MM.1S (cell line): Measurements from ENCODE around the gene PDE2A.
A peak's percentile ranks its signal among the peaks of the same experiment; 100 is the strongest.

Experiments used
- DNase-seq: peaks from one replicate; pipeline ENCODE4 v3.0.0-alpha.2; 2015
- H2AFZ ChIP-seq: fragments of 300-600 bp; sonication (generic); 2 replicates; pipeline ENCODE4 v1.6.0; 2016; ENCODE audit warnings: antibody characterized with exemption, low read length
- H3F3A ChIP-seq: fragments of 300-600 bp; sonication (generic); 2 replicates; pipeline ENCODE4 v1.6.1; 2016; ENCODE audit warnings: mild to moderate bottlenecking, antibody characterized with exemption, low read length, moderate library complexity, mixed read lengths; ENCODE audit not compliant: insufficient read depth
- H3K27ac ChIP-seq: fragments of 300-600 bp; sonication (generic); 2 replicates; pipeline ENCODE4 v1.5.1; 2016; ENCODE audit warnings: mild to moderate bottlenecking, low read length
- H3K27me3 ChIP-seq: fragments of 300-600 bp; sonication (generic); replicated peaks from 2 replicates; pipeline ENCODE4 v1.6.0; 2016; ENCODE audit warnings: low read length; ENCODE audit not compliant: insufficient read depth
- H3K36me3 ChIP-seq: fragments of 300-600 bp; sonication (generic); replicated peaks from 2 replicates; pipeline ENCODE4 v1.6.1; 2016; ENCODE audit warnings: mild to moderate bottlenecking, low read length, mixed read lengths; ENCODE audit not compliant: insufficient read depth
- H3K4me1 ChIP-seq: fragments of 300-600 bp; sonication (generic); 2 replicates; pipeline ENCODE4 v1.6.1; 2016; ENCODE audit warnings: low read length, mixed read lengths
- H3K4me2 ChIP-seq: fragments of 300-600 bp; sonication (generic); 2 replicates; pipeline ENCODE4 v1.6.0; 2016; ENCODE audit warnings: low read depth, low read length
- H3K4me3 ChIP-seq: fragments of 300-600 bp; sonication (generic); 2 replicates; pipeline ENCODE4 v1.5.1; 2016; ENCODE audit warnings: low read length, mixed read lengths
- H3K79me2 ChIP-seq: fragments of 300-600 bp; sonication (generic); 2 replicates; pipeline ENCODE4 v1.6.1; 2016; ENCODE audit warnings: mixed run types, low read length, mixed read lengths
- H3K9ac ChIP-seq: fragments of 300-600 bp; sonication (generic); 2 replicates; pipeline ENCODE4 v1.6.1; 2016; ENCODE audit warnings: low read length, mixed read lengths
- H3K9me2 ChIP-seq: fragments of 300-600 bp; sonication (generic); replicated peaks from 2 replicates; pipeline ENCODE4 v1.6.1; 2016; ENCODE audit warnings: mild to moderate bottlenecking, low read length, mixed read lengths; ENCODE audit not compliant: insufficient read depth
- H3K9me3 ChIP-seq: fragments of 300-600 bp; sonication (generic); replicated peaks from 2 replicates; pipeline ENCODE4 v1.6.1; 2016; ENCODE audit warnings: mild to moderate bottlenecking, low read length, mixed read lengths; ENCODE audit not compliant: insufficient read depth
- H4K20me1 ChIP-seq: fragments of 300-600 bp; sonication (generic); 2 replicates; pipeline ENCODE4 v1.6.1; 2016; ENCODE audit warnings: mild to moderate bottlenecking, low read length, moderate library complexity, mixed read lengths; ENCODE audit not compliant: insufficient read depth
- CTCF ChIP-seq: fragments of 300-600 bp; sonication (generic); IDR thresholded peaks from 2 replicates; pipeline ENCODE4 v1.5.1; 2016; ENCODE audit warnings: antibody characterized with exemption, low read length, mixed read lengths
- EZH2 ChIP-seq: fragments of 300-600 bp; sonication (generic); optimal IDR thresholded peaks from 2 replicates; pipeline ENCODE3; 2017; ENCODE audit warnings: low read depth, mild to moderate bottlenecking, antibody characterized with exemption, low read length, mixed read lengths
- EZH2phosphoT487 ChIP-seq: fragments of 300-600 bp; sonication (generic); IDR thresholded peaks from 2 replicates; pipeline ENCODE4 v1.6.1; 2018; ENCODE audit warnings: antibody characterized with exemption, low read length

PDE2A gene

GRCh38 chr11:72684236-72684912 lies 10.2 kb upstream of the PDE2A start:
- Histone ChIP-seq H3K9ac (no peak overlapping the region), H3K9me2 (no peaks in the 10 kb centered on the region), H3K79me2 (no peaks in the 10 kb centered on the region), H2AFZ (no peak overlapping the region), H3K9me3 (no peaks in the 10 kb centered on the region), H4K20me1 (0 out of 2 replicates have a peak, but pooled peaks cover 4% of the 10 kb centered on the region), H3K36me3 (no peaks in the 10 kb centered on the region), H3K27ac (no peak overlapping the region), H3K4me3 (no peak overlapping the region), H3K4me2 (no peak overlapping the region), H3K4me1 (no peaks in the 10 kb centered on the region), H3K27me3 (no peaks in the 10 kb centered on the region), H3F3A (no peaks in the 10 kb centered on the region)
- peak; percentile 61 for DNase-seq
- TF ChIP-seq CTCF (peak; percentile 55), EZH2 (no peak)

- Histone ChIP-seq H3K4me1 (no peaks in the 10 kb centered on the region), H3K9me2 (no peaks in the 10 kb centered on the region), H3K9me3 (no peaks in the 10 kb centered on the region), H3K4me3 (no peak overlapping the region), H3K36me3 (no peaks in the 10 kb centered on the region), H2AFZ (no peak overlapping the region), H4K20me1 (0 out of 2 replicates have a peak, but pooled peaks cover 4% of the 10 kb centered on the region), H3K9ac (no peak overlapping the region), H3K27me3 (no peaks in the 10 kb centered on the region; the same call in 1 of the 2 replicates), H3K27ac (no peak overlapping the region), H3F3A (no peaks in the 10 kb centered on the region), H3K4me2 (no peak overlapping the region), H3K79me2 (no peaks in the 10 kb centered on the region)
- TF ChIP-seq EZH2 (no peak), EZH2phosphoT487 (no peak), CTCF (peak; percentile 89)
- DNase-seq: no peak
These were observed 9.6 kb upstream of the PDE2A start for GRCh38 chr11:72683782-72684200.

GRCh38 chr11:72682858-72683243 lies 8.6 kb upstream of the PDE2A start:
- Histone ChIP-seq H3K4me3 (no peak overlapping the region), H3K27ac (no peak overlapping the region), H3K27me3 (peaks cover 8% of the 10 kb centered on the region), H3F3A (no peaks in the 10 kb centered on the region), H2AFZ (no peak overlapping the region), H3K9me2 (no peaks in the 10 kb centered on the region), H3K79me2 (no peaks in the 10 kb centered on the region), H3K4me2 (no peak overlapping the region), H3K9me3 (no peaks in the 10 kb centered on the region), H3K36me3 (no peaks in the 10 kb centered on the region), H3K4me1 (no peaks in the 10 kb centered on the region), H3K9ac (no peak overlapping the region), H4K20me1 (0 out of 2 replicates have a peak, but pooled peaks cover 4% of the 10 kb centered on the region)
- TF ChIP-seq EZH2phosphoT487 (no peak), CTCF (no peak), EZH2 (no peak)
- DNase-seq: no peak
